Liver (tissue), 3 donors: ENCODE results near the gene IFI16.

Experiments used
- ATF3 ChIP-seq: IDR thresholded peaks from 2 replicates; pipeline ENCODE4 v1.6.1; 2016; ENCODE audit warnings: antibody characterized with exemption
- CTCF ChIP-seq: fragments of 150-350 bp; IDR thresholded peaks from 2 replicates; pipeline ENCODE4 v1.5.1; 2017; ENCODE audit warnings: improper control_type of control experiment, low read depth, low read length; ENCODE audit not compliant: missing input control
- RAD21 ChIP-seq, 2 donors: IDR thresholded peaks; 2 replicates each; pipeline ENCODE4 v1.6.1; 2016; ENCODE audit warnings: antibody characterized with exemption in 2 of 2, mild to moderate bottlenecking in 2 of 2
- donor health status: healthy.
- donor health status: healthy.

- TF ChIP-seq ATF3 (no peak), CTCF (no peak), RAD21 (IDR thresholded peaks at IDR 0.05) (no peak)
These were observed 31.4 kb downstream of the IFI16 start for GRCh38 chr1:159040893-159041724.
